NK-92 (cell line): ENCODE measurements around the gene SLC9A9.
"Not testable (repeated sequence)": the region's sequence is repeated elsewhere in the genome, so short reads cannot be mapped to it uniquely, and the experiment has no call there.

Experiments
- DNase-seq: peaks from one replicate; lab custom pipeline; 2025; ENCODE audit not compliant: unreplicated experiment; lab: John Stamatoyannopoulos, UW

SLC9A9 gene

DNA sequence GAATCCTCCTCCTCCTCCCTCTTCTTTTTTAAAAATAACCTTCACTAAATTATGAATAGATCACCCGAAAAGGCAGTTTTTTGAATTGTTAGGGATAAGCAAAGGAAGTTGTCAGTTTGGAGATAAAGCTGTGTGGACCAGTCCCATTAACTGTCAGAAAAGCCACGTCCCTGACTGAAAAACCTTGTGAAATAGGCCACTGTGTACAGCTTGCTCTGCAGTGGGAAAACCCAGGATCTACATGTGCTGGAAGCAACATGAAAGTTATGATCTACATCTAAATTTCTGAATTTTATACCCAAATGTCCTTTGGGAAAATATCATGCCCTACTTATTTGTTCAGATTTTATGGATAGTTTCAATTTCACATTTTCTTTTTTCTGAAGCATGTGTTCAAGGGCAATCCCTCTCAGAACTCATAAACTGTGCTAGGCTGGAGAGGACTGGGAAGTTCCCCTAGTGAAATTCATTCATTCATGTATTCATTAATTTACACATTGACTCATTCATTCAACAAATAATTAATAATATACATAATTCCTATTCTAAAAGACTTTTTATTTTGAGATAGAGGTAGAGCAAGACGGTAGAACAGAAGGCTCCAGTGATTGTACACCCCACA lies 149.5 kb downstream of the SLC9A9 start:
- no peak for DNase-seq

DNA sequence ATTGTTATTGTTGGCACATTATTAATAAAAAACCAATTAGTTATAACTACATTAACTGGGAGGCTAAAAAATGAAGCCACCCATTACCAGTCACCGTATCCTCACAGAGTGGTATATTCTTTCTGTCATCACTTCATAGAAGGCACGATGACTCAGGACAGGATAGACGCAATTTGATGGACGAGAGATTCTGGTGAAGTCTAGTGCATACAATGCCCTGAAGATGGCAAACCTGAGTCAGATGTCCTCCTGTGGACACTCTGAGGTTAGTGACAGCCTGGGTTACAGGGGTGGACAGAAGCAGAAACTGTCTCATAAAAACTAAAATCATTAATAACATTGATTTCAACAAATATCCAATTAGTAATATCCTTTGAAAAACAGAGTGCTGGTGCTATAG lies 150.3 kb downstream of the SLC9A9 start:
- DNase-seq = no peak

DNA sequence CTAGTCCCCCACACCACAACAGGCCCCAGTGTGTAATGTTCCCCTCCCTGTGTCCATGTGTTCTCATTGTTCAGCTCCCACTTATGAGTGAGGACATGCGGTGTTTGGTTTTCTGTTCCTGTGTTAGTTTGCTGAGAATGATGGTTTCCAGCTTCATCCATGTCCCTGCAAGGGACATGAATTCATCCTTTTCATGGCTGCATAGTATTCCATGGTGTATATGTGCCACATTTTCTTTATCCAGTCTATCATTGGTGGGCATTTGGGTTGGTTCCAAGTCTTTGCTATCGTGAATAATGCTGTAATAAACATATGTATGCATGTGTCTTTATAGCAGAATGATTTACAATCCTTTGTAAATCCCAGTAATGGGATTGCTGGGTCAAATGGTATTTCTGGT lies 152.9 kb downstream of the SLC9A9 start:
- not testable (repeated sequence) for DNase-seq

DNA sequence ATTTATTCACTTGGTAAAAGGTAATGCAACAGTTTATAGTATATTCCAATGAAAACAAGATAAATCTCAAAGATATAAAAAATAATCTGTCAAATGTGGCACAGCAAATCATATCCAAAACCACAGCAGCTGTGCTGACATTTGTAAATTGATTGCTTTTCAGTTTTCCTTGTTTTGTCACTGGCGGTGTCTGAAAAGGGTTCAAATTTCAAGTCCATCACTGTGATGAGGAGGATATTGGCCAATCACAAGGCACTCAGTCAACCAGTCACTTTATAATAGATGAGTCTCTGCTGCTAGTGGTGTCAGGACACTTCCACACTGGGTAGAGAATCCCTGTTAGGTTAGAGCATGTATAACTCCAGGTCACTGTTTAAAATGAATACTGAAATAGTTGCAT lies 154.8 kb downstream of the SLC9A9 start:
- DNase-seq = no peak

DNA sequence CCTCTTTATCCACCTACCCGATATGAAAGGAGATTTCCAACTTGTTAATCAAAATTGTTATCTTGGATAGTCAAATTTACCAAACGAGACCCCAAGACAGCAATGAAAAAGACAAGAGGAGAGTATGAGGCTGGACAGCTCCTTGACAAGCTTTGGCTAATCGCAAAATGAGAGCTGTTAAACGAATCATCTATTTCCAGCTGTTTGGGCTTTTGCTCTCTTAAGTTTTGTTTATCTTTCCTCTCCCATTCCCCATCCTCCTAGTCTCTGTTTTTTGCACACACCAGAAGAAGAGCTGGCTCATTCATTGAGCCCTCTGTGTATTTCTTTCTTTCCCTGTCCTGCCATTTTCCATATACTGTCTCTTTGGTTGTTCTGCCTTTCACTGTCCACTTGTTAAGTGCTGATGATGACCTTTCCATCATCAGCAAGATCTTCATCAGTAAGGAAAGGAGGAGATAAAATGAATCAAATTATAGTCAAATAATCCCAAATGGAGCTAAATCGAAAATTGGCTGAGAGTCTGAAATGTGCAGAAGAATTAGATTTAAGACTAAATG lies 161.6 kb downstream of the SLC9A9 start:
- no peak for DNase-seq

DNA sequence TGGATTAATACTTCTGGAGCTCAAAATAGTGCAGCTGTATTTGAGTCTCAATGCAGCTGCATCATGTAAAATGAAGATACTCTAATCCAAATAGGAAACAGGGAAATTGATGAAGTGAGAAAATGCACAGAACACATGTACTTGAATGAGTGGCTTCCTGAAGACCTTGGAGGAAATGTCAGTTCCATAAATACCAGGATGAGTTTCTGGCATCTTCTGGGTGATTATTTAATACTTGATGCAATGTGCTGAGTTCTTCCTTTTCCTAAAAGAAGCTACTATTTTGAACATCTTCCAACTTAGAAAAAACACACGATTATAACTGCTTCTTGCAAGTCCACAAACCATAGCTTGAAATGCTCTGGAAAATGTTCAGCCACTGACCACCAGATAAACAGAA lies 162.8 kb downstream of the SLC9A9 start:
- no peak for DNase-seq

DNA sequence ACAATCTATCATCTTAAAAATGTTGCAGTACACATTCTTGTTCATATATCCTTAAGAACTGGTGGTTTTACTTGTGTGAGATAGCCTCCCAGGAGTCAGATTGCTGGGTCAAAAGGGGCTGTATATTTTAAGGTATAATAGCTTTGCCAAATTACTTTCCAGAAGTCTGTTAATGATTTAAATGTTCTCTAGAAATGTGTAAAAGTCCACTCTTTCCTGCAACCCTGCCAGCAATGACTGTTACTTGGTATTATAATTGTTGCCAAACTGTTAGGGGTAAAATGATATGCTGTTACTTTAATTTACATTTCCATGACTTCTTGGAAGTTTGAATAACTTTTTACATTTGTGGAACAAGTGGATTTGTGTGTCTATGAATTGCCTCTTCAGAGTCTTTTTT lies 170.8 kb downstream of the SLC9A9 start:
- no peak for DNase-seq

DNA sequence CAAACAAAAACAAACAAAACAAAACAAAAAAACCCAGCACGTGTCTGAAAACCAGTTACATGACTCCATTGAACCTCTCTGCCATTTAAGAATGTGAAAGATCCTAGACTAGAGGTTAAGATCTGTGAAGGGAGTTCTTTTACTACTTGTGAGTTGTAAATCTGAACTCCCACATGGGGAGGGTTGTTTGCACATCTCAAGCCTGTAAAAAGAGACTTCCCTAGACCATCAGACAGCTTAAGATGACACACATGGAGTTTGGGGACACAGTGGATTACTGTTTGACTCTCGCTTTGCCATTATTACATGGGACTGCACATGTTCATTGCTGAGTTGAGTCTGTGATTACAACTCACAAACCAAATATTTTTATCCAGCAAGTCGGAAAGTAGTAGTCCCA lies 171.5 kb downstream of the SLC9A9 start:
- no peak for DNase-seq

DNA sequence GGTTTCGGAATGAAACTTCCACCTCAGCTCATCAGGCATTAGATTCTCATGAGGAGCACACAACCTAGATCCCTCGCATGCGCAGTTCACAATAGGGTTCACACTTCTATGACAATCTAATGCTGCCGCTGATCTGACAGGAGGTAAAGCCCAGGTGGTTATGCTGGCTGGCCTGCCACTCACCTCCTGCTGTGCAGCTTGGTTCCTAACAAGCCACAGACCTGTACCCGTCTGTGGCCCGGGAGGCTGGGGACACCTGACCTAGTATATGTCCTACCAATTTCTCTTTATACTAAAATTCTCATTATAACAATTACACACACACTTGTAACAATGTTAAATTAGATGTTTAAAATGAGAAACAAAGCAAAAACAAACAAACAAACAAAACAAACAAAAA lies 172.2 kb downstream of the SLC9A9 start:
- DNase-seq = no peak

DNA sequence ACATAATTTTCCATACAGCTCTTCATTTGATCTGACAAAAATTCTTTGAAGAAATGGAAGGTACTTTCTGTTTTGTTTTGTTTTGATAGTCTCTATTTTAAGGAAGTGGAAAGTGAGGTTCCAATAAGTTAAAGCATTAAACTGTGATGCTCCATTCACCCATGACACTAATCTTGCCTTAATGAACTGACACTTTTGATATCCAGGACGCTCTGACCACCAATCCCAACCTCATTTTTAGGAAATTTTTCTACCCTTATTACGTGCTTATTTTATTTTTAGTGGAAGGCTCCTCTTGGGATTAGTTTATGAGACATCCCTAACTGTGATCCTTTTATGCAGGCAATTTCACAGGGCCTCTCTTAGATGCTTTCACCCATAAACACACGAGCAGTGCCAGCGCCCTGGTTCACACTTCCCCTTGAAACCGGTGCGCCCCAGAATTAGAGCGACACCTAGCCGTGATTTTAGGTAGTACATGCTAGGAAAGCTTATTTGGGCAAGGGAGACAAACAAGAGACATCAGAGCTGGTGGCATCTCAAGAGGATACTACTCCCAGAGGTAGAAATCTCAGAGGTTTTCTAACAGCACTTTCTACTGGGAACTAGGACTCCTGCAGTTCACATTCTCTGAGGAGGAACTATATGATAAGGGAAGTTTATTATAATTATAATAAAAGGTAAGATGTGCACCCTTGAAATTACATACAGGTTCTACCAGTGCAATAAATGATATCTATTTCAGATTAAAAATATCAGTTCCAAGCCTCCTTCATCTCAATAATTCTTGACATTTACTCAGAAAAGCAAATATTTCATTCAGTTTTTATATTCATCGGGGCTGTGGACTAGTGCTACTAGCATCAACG lies 173.9 kb downstream of the SLC9A9 start:
- DNase-seq = peak; percentile 7

DNA sequence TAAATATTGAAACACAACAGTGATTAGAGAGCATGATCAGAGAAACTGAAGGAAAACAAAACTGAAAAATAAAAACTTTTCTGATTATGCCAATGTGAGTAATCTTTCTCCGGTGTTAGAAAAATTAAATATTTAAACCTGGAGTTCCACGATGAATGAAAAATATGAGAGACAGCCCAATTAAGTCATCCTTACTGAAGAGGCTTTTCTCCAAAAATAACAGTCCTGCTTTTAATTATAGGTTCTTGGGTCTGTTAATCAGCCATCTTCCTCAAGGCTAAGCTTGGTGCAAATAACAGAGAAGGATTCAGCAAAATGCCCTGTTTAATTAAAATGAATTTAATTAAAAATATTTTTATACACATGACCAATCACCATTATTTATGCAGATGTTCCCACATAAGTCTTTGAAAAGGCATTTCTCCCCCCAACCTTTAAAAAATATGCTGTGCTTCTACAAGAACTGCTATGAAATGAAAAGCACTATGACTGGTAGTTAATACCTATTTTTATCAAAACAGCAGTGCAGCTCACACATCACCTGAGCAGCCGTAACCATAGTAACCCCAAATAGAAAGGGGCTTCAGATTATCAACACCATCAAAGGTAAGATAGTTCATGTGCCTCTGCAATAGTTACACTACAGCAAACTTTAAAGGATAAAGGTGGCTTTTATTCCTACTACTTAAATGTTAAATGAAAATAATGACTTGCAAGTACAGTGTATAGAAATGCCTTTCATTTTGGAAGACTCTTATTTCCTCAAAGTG lies 175.7 kb downstream of the SLC9A9 start:
- DNase-seq = no peak

DNA sequence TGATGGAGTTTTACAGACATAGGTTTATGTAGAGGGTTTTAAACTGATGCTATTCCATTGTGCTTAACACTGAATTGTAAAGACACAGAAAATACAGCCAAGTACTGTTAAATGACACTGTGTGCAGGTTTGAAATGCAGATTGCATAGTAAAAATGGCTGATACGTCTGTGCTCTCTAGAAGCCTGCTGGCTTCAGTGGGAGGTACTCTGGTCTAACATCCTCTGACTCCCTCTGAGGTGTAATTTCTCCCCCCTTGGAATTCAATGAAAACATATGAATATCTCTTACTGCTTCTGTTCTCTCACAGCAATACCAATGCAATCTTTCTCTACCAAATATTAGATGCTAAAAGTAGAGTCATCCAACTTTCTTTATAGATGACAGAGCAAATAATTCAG lies 176.6 kb downstream of the SLC9A9 start:
- no peak for DNase-seq

DNA sequence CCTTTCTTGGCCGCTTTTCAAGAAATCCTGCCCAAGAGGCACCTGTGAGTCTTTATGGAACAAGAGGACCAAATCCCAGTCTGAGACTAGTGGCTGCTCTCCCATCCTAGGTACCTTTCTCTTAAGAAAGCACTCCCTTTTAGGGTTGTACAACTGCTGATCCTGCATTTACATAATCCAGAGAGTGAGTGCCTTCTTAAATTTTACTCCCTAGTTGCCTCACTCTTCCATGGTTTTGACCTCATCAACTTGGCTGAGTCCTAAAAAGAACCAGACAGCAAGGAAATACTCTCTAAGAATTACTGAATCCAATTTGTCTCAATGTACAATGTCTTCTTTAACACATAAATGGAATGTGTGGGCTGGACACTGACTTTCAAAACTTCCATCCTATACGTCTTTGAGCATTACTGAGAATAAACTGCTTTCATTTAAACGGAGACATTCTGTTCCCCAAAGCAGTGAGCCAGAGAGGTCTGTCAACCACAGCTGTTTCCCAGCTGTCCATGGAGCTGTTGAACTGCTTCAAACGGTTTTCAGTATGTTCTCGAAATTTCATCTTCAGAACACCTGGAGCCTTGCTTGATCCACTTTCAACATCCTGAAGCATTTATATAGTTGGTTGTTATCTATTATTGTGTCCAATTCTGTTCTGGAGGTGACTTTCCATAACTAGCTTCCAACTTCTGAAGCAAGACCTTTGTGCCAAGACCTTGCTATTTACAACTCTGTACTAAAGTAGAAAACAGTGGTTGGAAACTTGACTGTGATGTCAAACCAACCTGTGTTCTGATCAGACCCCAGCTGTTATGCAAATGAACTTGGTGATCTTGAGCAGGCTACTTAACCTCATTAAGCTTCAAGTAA lies 179.1 kb downstream of the SLC9A9 start:
- DNase-seq = no peak

DNA sequence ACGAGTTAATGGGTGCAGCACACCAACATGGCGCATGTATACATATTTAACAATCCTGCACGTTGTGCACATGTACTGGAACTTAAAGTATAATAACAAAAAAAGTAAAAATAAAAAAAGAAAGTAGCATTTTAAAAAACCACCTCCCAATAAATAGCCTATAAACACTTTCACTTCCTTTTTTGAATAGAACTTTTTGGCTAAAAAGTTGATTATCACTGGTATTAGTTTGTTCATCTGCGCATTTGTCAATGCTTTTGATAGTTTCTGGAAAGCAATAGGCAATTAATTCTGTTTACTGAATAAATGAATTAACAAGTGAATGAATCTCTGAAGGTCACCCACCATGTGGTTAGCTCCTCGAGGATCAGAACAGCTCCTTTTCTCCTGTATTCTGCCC lies 179.9 kb downstream of the SLC9A9 start:
- no peak for DNase-seq

DNA sequence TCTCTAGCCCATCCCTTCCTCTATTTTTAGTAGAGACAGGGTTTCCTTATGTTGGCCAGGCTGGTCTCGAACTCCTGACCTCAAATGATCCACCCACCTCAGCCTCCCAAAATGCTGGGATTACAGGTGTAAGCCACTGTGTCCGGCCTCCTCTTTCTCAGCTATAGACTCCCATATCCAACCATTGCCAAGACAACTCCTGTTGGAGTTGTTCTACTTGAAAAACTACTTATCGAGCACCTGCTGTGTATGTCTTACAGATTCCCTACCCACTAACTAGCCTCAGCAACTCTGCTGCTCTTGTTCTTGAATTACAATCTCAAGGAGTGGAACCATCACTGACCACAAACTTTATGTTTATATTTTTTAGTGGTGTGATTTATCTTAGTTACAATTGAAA lies 186.6 kb downstream of the SLC9A9 start:
- no peak for DNase-seq

DNA sequence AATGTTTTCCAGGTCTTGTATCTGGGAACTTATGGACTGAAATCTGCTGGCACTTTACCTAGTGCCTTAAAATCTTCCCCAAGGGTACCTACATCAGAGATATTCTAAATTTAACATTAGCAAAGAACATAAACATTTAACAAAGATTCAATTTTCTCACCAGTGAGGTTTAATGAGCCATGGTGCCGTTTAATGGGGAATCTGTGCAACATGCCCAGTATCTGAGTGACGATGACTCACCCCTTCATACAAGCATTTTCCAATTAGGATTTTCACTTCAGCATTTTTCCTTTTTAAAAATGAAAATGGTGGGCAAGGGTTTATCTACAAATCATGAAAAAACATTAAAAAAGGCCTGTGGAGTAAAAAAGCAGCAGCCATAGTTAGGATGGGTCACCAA lies 189.4 kb downstream of the SLC9A9 start:
- DNase-seq = no peak

DNA sequence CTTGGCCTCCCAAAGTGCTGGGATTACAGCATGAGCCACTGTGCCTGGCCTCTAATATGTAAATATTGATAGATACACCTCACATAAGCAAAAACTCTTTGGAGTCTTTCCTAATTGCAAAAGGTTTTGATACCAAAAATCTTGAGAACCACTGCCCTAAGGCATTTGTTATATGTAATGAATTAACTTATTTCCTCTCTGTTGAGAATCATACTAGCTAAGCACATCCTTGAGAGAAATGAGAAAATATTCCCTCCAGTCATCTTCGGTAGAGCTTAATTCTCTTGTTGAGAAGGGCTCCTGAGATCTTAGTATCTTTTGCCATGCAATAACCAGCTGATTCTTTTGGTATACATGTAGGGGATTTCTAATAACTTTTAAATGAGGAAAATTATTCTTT lies 190.2 kb downstream of the SLC9A9 start:
- no peak for DNase-seq

DNA sequence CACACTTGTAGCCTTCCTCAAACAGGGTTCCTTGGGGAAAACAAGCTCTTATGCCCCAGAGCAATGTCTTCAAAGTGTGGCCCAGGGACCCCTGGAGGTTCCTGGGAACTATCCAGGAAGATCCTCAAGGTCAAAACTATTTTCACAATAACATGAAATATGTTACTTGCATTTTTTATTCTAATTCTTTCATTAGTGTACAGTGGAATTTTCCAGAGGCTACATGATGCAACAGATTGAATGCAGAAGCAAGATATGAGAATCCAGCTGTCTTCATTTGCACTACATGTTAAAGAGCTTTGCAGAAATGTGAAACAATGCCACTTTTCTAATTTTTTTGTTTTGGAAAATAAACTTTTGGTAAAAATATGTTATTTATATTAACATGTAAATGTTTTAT lies 190.9 kb downstream of the SLC9A9 start:
- no peak for DNase-seq

DNA sequence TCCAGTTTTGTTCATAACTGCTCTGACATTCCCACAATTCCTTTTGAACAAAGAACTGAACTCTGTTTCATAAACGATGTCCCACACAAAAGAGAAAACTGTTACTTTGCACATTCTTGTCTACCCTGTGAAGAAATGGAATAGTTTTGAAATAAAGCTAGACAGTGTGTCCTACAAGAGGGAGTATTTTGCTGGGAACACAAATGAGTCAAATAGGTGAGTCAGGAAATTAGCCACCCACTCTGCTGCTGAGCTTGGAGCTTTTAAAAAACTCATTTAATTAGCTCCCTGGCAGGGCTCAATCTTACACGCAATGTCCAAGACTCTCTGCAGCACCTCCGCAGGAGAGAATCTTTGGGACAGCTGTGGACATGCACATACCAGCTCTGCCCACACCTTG lies 193.4 kb downstream of the SLC9A9 start:
- DNase-seq = no peak

DNA sequence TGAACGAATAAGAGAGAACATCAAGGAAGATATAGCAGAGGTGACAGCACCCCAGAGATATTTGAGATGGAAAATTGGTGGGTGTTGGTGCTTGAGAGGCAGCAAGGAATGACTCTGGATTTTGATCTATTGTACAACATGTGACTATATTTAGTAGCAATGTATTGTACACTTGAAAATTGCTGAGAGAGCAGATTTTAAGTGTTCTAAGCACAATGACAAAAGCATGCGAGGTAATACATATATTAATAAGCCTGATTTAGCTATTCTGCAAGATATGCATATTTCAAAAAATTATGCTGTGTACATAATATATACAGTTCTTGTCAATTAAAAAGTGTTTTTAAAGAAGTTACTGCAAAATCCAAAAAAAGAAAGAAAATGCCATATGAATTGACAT lies 194.3 kb downstream of the SLC9A9 start:
- DNase-seq = no peak

DNA sequence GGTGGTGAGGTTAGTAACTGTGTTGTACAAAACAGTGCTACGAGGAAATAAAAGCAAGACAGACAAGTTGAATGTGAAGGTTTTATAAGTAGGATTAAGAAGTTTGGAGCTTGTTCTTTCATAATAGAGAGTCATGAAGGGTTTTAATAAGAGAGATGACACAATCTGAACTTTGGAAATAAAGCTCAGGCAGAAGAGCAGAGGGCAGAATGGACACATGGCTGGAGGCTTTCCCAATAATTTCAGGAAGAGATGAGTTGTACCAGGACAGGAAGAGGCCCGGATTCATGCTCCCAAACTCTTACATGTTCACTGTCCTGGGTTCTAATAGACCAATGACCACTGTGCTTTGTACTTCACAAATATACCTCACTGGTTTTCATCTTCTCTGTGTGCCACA lies 194.8 kb downstream of the SLC9A9 start:
- no peak for DNase-seq
